ENCODE results near the gene SLC5A10.

GRCh38 chr17:18963126-18964017, 11.4 kb downstream of the SLC5A10 start:
- TF ChIP-seq POLR2AphosphoS5 (IDR thresholded peaks at IDR 0.05; ENCODE audit: low read depth, low read length) = no peak
- no peak for TF ChIP-seq REST (IDR thresholded peaks at IDR 0.05; ENCODE audit: low read depth, low read length)
- no peak for TF ChIP-seq MXI1 (IDR thresholded peaks at IDR 0.05; ENCODE audit: low read depth, low read length)
- TF ChIP-seq GABPA (IDR thresholded peaks at IDR 0.05; ENCODE audit: low read depth) = no peak
- no peak for TF ChIP-seq CTCF (IDR thresholded peaks at IDR 0.05)
- TF ChIP-seq USF1 (IDR thresholded peaks at IDR 0.05; ENCODE audit: borderline replicate concordance, low read depth) = no peak
- TF ChIP-seq YY1 (IDR thresholded peaks at IDR 0.05; ENCODE audit: low read depth) = no peak
- TF ChIP-seq RFX5 (IDR thresholded peaks at IDR 0.05; ENCODE audit: low read length) = no peak
- no peak for TF ChIP-seq GATA2 (CRISPR knock-in tag; IDR thresholded peaks at IDR 0.05)
- TF ChIP-seq RAD21 (IDR thresholded peaks at IDR 0.05; ENCODE audit: low read length) = no peak
- TF ChIP-seq FOXJ3 (CRISPR knock-in tag; IDR thresholded peaks at IDR 0.05) = no peak
- TF ChIP-seq EZH2phosphoT487 (IDR thresholded peaks at IDR 0.05; ENCODE audit: borderline replicate concordance, low read depth) = no peak
- no peak for TF ChIP-seq FOXM1 (IDR thresholded peaks at IDR 0.05; ENCODE audit: low read depth)
- no peak for TF ChIP-seq NFIC (IDR thresholded peaks at IDR 0.05; ENCODE audit: borderline replicate concordance)
